Left lobe of liver (tissue), 2 donors: Measurements from ENCODE around the gene DNMT1. TPM values are rescaled to one million over a fixed set of nuclear protein-coding genes. Genes with fewer than 3 reads are reported as not detected.
A peak's percentile ranks its signal among the peaks of the same experiment; 100 is the strongest.

ENCODE experiments used
- ATAC-seq: fragments of 200-7000 bp; cut with Tn5 transposase; one replicate; pipeline ENCODE4 v1.9.1; 2020; ENCODE audit warnings: mild to moderate bottlenecking, moderate library complexity
- DNase-seq: peaks from one replicate; pipeline ENCODE4 v3.0.0-alpha.2; 2020; ENCODE audit warnings: low spot score
- total RNA-seq: library from RNA; stranded (reverse); gene quantifications from one replicate; pipeline ENCODE4 v1.2.1, GENCODE V29; 2021
- donor health status: DM: no; HTN: no; CAD: no; lungs with moderate emphysema.
- donor health status: DM: no; HTN: yes; CAD: no.

The DNMT1 gene
- total RNA-seq, 1 donor from 2014 or later, result 21.5 TPM

DNA sequence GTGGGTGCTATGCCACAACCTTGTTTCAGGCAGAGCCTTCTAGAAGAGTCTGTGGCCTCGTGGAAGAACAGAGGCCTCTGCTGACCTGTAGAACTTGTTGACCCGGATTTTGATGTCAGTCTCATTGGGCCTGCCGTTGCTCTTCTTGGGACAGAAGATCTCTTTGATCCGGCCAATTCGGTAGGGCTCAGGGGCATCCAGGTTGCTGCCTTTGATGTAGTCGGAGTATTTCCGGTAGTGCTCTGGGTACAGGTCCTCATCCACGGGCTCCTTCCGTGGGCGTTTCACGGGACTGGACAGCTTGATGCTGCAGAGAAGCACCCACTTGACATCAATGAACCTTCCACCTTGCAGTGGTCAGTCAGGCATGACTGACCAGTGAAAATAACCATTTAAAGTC lies 51.1 kb downstream of the DNMT1 start:
- DNase-seq, result no peak
- ATAC-seq, result no peak

DNA sequence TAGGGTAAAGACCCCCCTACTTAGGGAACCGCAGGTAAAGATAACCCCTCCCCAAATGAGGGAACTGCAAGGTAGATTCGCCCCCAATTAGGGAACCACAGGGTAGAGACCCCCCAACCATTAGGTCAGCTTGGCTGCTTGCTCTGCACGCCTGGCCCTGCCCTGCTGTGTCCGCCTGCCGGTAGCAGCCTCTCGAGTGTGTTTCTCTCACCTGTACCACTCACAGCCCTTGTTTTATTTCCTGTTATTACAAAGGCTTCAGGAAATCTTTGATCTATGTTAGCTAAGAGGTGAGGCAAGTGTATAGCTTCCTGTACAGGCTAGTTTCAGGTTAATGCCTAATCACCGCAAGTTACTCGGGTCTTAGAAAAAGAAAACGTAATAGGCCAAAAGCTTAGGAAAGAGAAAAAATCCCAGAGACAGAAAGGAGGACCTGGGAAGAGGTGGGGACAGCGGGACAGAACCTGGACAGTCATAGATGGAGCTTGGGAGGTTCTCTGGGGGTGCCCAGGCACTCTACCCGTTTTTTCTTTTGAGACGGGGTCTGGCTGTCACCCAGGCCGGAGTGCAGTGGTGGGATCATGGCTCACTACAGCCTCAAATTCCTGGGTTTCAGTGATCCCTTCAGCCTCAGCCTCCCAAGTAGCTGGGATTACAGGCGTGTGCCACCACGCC lies 51.9 kb downstream of the DNMT1 start:
- no peak for ATAC-seq

GRCh38 chr19:10141973-10142372 lies 52.8 kb downstream of the DNMT1 start:
- no peak for ATAC-seq
- no peak for DNase-seq

More for the DNA sequence above, 51.9 kb downstream of the DNMT1 start:
- DNase-seq, result no peak

DNA sequence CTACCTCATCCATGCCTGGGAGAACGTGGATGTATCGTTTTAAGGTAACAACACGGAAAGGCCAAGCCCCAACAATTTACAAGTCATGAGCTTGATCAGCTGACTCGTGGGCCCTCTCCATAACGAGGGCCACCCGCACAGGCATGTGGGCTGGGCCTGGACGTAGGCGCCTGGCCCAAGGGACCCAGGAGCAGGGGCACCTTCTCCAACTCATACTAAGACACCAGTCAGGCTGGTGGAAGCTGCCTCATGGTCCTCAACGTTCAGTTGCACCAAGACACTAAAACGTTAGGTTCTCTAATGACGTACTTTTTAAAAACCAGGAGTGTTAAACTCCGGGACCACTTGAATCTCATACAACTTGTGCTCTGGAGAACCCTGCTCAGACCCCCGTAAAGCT lies 53.3 kb downstream of the DNMT1 start:
- DNase-seq, result no peak
- ATAC-seq, result no peak

DNA sequence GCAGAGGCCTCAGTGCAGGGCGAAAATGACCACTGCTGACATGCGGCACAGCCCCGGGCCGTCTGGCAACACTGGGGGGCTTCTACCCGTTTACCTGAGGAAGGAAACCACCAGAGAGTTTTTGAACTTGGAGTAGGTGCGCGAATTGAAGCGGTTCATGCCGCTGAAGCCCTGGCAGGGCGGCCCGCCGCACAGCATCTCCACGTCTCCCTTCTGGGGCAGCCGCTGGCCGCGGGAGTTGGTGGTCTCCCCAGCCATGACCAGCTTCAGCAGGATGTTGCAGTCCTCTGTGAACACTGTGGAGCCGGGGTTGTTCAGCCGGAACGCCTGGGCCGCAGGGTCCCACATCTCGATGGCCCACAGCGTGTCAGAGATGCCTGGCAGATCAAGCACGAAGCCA lies 54.8 kb downstream of the DNMT1 start:
- no peak for ATAC-seq

GRCh38 chr19:10138879-10139795 lies 55.6 kb downstream of the DNMT1 start:
- no peak for DNase-seq
- no peak for ATAC-seq

More for the DNA sequence above, 54.8 kb downstream of the DNMT1 start:
- no peak for DNase-seq

GRCh38 chr19:10137751-10138682 lies 56.7 kb downstream of the DNMT1 start:
- ATAC-seq (no peak), DNase-seq (no peak)

DNA sequence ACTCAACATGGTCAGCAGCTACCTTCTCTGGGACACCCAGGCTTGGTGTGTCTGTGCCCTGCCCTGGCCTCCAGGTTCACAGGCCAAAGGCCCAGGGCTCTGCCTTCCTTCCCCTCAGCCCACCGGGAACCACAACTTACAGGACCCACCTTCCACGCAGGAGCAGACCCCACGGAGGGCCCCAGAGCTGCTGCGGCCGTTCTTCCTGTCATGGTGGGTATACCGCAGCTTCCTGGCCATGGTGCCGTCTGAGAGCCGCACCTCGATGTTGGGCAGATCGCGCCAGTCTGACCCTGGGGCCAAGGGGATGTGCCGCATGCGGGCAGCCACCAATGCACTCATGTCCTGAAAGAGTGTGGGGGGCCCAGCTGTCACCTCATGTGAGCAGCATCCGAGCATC lies 57.8 kb downstream of the DNMT1 start:
- no peak for ATAC-seq
- DNase-seq, result no peak

- no peak for DNase-seq
- ATAC-seq, result peak; percentile 19
Observed at GRCh38 chr19:10135551-10136334, 59.0 kb downstream of the DNMT1 start.

GRCh38 chr19:10134040-10134439 lies 60.7 kb downstream of the DNMT1 start:
- DNase-seq, result no peak
- no peak for ATAC-seq

- DNase-seq (no peak), ATAC-seq (no peak)
Observed at GRCh38 chr19:10133596-10133995, 61.2 kb downstream of the DNMT1 start.

- DNase-seq (no peak), ATAC-seq (no peak)
Observed at GRCh38 chr19:10132905-10133304, 61.8 kb downstream of the DNMT1 start.

- ATAC-seq (peak; percentile 14), DNase-seq (no peak)
Observed at GRCh38 chr19:10126213-10126639, 68.5 kb downstream of the DNMT1 start.

- ATAC-seq (no peak), DNase-seq (no peak)
Observed at GRCh38 chr19:10124429-10124828, 70.3 kb downstream of the DNMT1 start.

DNA sequence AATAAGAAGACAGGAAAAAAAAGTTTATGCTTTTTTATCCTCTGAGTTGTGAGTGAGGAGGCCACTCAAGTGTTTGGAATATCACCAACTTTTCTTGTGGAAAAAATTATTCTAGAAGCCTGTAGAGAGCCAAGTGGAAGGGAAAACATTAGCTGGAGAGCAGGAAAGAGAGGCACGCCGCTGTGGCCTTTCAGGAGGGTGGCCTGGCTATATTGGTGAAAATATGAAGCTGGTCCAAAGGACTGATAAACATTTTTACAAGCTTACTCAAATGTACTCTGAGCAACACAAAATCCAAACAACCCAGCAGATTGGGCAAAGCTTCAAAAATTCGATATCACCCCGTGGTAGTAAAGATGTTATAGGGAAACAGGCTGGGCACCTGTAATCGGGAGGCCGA lies 72.7 kb downstream of the DNMT1 start:
- ATAC-seq, result no peak
- no peak for DNase-seq

DNA sequence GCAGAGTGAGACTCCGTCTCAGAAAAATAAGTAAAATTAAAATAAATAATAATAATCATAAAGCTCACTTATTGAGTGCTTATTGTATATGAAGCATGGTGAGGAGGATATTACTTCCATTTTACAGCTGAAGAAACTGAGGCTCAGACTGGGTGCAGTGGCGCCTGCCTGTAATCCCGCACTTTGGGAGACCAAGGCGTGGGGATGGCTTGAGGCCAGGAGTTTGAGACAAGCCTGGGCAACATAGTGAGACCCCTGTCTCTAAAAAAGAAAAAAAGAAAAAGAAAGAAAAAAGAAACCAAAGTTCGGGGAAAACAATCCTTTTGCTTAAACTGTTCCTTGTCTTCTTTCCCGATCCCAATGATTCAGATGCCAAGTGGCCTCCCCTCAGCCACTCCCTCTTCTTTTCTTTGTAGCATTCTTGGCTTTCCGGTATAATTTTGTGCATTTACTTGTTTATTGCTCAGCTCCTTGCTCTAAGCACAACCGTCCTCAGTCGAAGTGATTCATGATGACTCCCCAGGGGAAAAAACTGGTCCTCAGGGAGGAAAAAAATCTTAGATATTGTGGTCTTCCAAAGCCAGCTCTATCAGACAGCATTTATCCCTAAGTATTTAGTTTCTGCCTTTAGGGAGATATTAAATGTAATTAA lies 74.1 kb downstream of the DNMT1 start:
- no peak for DNase-seq

DNA sequence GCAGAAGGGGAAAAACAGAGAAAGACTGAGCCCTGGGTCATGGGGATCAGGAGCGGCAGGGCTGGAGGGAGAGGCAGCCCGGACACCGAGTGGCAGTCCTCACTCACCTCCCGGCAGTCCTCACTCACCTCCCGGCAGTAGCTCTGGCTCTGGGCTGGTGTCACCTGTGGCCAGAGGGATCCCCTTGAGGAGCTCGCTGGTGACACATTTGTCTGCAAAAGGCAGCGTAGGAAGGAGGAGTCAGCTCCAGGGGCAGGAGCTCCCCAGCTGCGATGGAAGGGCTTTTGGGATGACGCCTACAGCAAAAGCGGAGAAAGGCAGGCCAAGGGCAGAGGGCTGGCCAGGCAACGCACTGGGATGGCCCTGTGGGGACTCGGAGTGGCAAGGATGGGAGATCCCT lies 75.8 kb downstream of the DNMT1 start:
- DNase-seq (no peak), ATAC-seq (no peak)

More for the DNA sequence above, 74.1 kb downstream of the DNMT1 start:
- ATAC-seq, result no peak

- no peak for DNase-seq
- ATAC-seq, result no peak
Observed at GRCh38 chr19:10116866-10117616, 77.7 kb downstream of the DNMT1 start.
